ENCODE data around the gene MRM3. TPM values are rescaled to one million over a fixed set of nuclear protein-coding genes. Genes with fewer than 3 reads are reported as not detected.

MRM3 gene
- total and polyA plus RNA-seq, 2 of the 4 experiments (the other 2 are of a cell fraction), result 9.0 to 15.2 TPM

DNA sequence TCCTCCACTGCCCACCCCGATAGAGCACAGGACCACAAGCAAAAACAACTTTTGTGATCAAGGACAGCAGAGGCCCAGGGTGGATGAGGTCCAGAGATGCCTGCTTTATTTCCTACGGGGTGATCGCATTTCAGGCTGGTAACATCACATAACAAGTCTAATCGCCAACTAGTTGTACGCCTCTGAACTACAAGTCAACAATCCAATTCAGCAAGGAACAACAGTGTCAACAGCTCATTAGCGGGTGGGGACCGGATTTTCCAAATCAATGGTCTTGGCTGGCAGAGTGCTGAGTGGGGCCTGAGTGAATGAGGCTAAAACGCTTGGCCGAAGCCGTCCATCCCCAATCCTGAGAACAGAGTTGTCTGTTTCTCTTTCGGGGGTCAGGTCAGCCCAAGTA lies 17.1 kb downstream of the MRM3 start:
- ChIA-PET POLR2A (ENCODE audit: unreplicated experiment) (no interaction called here), CTCF (no interaction called here)
- Histone ChIP-seq H3K14ac (replicated peaks; ENCODE audit: low read depth, low read length) (no peak overlapping the region), H3K27me3 (ENCODE audit: control insufficient read depth, insufficient read depth, low read length) (no peaks in the 10 kb centered on the region), H2AFZ (replicated peaks; ENCODE audit: low read length, poor library complexity) (peak overlapping the region; percentile 43), H3K4me1 (ENCODE audit: control insufficient read depth, insufficient read depth, low read length) (peaks cover 5% of the 10 kb centered on the region; the same call in 1 of the 2 replicates), H3K18ac (ENCODE audit: low read depth, low read length) (no peak overlapping the region), H3K56ac (ENCODE audit: extremely low read depth, insufficient read depth, low read length) (no peak overlapping the region), H3K4me2 (ENCODE audit: low read depth, low read length) (no peak overlapping the region), H3K9me3 (ENCODE audit: control insufficient read depth, insufficient read depth, low read length) (no peaks in the 10 kb centered on the region), H4K91ac (ENCODE audit: insufficient read depth, low read depth, low read length) (no peak overlapping the region), H4K8ac (ENCODE audit: low read depth in 2 of 2, low read length in 2 of 2) (no peak overlapping the region), H3K9me1 (ENCODE audit: insufficient read depth, low read length) (peaks cover 2% of the 10 kb centered on the region; the same call in 1 of the 2 replicates), H2BK20ac (ENCODE audit: low read depth, low read length) (no peak overlapping the region), H2BK120ac (ENCODE audit: low read depth, low read length) (no peak overlapping the region), H4K20me1 (ENCODE audit: insufficient read depth, low read length) (peaks cover 21% of the 10 kb centered on the region), H3K23ac (ENCODE audit: low read depth, low read length) (no peak overlapping the region), H3K79me1 (ENCODE audit: low read depth in 1 of 2, low read length in 2 of 2) (no peaks in the 10 kb centered on the region; a peak in 1 of 4 replicates), H3K4me3 (ENCODE audit: insufficient read depth, low read depth, low read length) (no peak overlapping the region), H3K4ac (ENCODE audit: low read depth, low read length) (no peak overlapping the region), H3K27ac (ENCODE audit: insufficient read depth, low read length) (no peak overlapping the region), H2BK15ac (ENCODE audit: low read depth, low read length) (no peak overlapping the region), H3K9ac (ENCODE audit: low read depth, low read length) (no peak overlapping the region), H2BK5ac (ENCODE audit: low read depth, low read length, poor library complexity, severe bottlenecking) (no peak overlapping the region), H2AK5ac (ENCODE audit: low read depth, low read length) (no peak overlapping the region), H4K5ac (ENCODE audit: low read depth, low read length) (no peak overlapping the region), H2AK9ac (replicated peaks; ENCODE audit: low read depth, low read length, poor library complexity) (no peak overlapping the region), H3K36me3 (ENCODE audit: control insufficient read depth, insufficient read depth, low read length) (peaks cover 63% of the 10 kb centered on the region)
- WGBS, 2 experiments (ENCODE audit: extremely low coverage in 2 of 2, insufficient read length in 1 of 2), result no CpG with 5 or more reads among the region's 11 CpGs
- TF ChIP-seq POLR2A (IDR thresholded peaks at IDR 0.05; ENCODE audit: low read depth, low read length) (no peak), SMC3 (IDR thresholded peaks at IDR 0.05; ENCODE audit: low read depth, low read length) (no peak), FOS (IDR thresholded peaks at IDR 0.05; ENCODE audit: low read depth, low read length) (no peak), CHD1 (IDR thresholded peaks at IDR 0.05; ENCODE audit: low read depth, low read length) (no peak), RAD21 (IDR thresholded peaks at IDR 0.05; ENCODE audit: low read length) (no peak), CEBPB (IDR thresholded peaks at IDR 0.05; ENCODE audit: low read depth, low read length) (no peak), BHLHE40 (IDR thresholded peaks at IDR 0.05; ENCODE audit: low read depth, low read length) (no peak), NFE2L2 (IDR thresholded peaks at IDR 0.05; ENCODE audit: low read depth, low read length) (no peak), RFX5 (IDR thresholded peaks at IDR 0.05; ENCODE audit: low read depth, low read length) (no peak), MXI1 (IDR thresholded peaks at IDR 0.05; ENCODE audit: borderline replicate concordance, low read depth, low read length) (no peak), MAFK (IDR thresholded peaks at IDR 0.05; ENCODE audit: low read depth, low read length) (no peak), RCOR1 (IDR thresholded peaks at IDR 0.05; ENCODE audit: insufficient replicate concordance, low read length) (no peak), MAZ (IDR thresholded peaks at IDR 0.05; ENCODE audit: borderline replicate concordance, low read depth, low read length) (no peak)
- TF ChIP-seq, protein P1, sequence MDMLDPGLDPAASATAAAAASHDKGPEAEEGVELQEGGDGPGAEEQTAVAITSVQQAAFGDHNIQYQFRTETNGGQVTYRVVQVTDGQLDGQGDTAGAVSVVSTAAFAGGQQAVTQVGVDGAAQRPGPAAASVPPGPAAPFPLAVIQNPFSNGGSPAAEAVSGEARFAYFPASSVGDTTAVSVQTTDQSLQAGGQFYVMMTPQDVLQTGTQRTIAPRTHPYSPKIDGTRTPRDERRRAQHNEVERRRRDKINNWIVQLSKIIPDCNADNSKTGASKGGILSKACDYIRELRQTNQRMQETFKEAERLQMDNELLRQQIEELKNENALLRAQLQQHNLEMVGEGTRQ (IDR thresholded peaks at IDR 0.05; ENCODE audit: low read depth, low read length), result no peak
- TF ChIP-seq, protein P2, sequence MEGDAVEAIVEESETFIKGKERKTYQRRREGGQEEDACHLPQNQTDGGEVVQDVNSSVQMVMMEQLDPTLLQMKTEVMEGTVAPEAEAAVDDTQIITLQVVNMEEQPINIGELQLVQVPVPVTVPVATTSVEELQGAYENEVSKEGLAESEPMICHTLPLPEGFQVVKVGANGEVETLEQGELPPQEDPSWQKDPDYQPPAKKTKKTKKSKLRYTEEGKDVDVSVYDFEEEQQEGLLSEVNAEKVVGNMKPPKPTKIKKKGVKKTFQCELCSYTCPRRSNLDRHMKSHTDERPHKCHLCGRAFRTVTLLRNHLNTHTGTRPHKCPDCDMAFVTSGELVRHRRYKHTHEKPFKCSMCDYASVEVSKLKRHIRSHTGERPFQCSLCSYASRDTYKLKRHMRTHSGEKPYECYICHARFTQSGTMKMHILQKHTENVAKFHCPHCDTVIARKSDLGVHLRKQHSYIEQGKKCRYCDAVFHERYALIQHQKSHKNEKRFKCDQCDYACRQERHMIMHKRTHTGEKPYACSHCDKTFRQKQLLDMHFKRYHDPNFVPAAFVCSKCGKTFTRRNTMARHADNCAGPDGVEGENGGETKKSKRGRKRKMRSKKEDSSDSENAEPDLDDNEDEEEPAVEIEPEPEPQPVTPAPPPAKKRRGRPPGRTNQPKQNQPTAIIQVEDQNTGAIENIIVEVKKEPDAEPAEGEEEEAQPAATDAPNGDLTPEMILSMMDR (conservative IDR thresholded peaks at IDR 0.05; ENCODE audit: low read depth, low read length), result no peak
- TF ChIP-seq, protein P3, sequence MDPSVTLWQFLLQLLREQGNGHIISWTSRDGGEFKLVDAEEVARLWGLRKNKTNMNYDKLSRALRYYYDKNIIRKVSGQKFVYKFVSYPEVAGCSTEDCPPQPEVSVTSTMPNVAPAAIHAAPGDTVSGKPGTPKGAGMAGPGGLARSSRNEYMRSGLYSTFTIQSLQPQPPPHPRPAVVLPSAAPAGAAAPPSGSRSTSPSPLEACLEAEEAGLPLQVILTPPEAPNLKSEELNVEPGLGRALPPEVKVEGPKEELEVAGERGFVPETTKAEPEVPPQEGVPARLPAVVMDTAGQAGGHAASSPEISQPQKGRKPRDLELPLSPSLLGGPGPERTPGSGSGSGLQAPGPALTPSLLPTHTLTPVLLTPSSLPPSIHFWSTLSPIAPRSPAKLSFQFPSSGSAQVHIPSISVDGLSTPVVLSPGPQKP (IDR thresholded peaks at IDR 0.05; ENCODE audit: borderline replicate concordance, low read depth, low read length), result no peak
- in situ Hi-C loops (cut with MboI; ENCODE audit: low sequenced_read_pairs) (no loop called here), intact Hi-C loops (cut with micrococcal nuclease) (loop anchor here (10.0 kb wide), 1 partner anchor 106 kb away; no protein-coding TSS in a partner anchor), dilution Hi-C loops (cut with HindIII; ENCODE audit: low sequenced_read_pairs, unreplicated experiment) (loop anchor here (25.0 kb wide), 1 partner anchor 188 kb away; the partner anchor contains the start of genes NXN and TIMM22)
- DNase-seq (no peak), ATAC-seq (ENCODE audit: low read depth) (no peak)
- no TSS peak for BruUV-seq (replicated peaks)

Measured in IMR-90 (cell line).